ENCODE data around the gene PTPRK. TPM values are rescaled to one million over a fixed set of nuclear protein-coding genes. Genes with fewer than 3 reads are reported as not detected.
"Not testable (repeated sequence)": the region's sequence is repeated elsewhere in the genome, so short reads cannot be mapped to it uniquely, and the experiment has no call there.

Gene PTPRK
- total RNA-seq, 1 donor from 2014 or later: 42.8 TPM

GRCh38 chr6:128491610-128492206, 28.7 kb downstream of the PTPRK start:
- peak; percentile 79 for DNase-seq (ENCODE audit: low read depth)

GRCh38 chr6:128491100-128491581, 29.3 kb downstream of the PTPRK start:
- peak; percentile 35 for DNase-seq (ENCODE audit: low read depth)

GRCh38 chr6:128487746-128488145, 32.7 kb downstream of the PTPRK start:
- peak; percentile 26 for DNase-seq (ENCODE audit: low read depth)

GRCh38 chr6:128487055-128487454, 33.3 kb downstream of the PTPRK start:
- DNase-seq (ENCODE audit: low read depth): no peak

GRCh38 chr6:128486580-128486979, 33.8 kb downstream of the PTPRK start:
- DNase-seq (ENCODE audit: low read depth): not testable (repeated sequence)

- DNase-seq (ENCODE audit: low read depth): no peak
These were observed 36.8 kb downstream of the PTPRK start for GRCh38 chr6:128483472-128484135.

GRCh38 chr6:128482642-128483041, 37.8 kb downstream of the PTPRK start:
- peak; percentile 42 for DNase-seq (ENCODE audit: low read depth)

GRCh38 chr6:128479991-128480390, 40.4 kb downstream of the PTPRK start:
- no peak for DNase-seq (ENCODE audit: low read depth)

GRCh38 chr6:128479048-128479666, 41.2 kb downstream of the PTPRK start:
- DNase-seq (ENCODE audit: low read depth): no peak

GRCh38 chr6:128478230-128479047, 42.0 kb downstream of the PTPRK start:
- no peak for DNase-seq (ENCODE audit: low read depth)

- no peak for DNase-seq (ENCODE audit: low read depth)
These were observed 45.5 kb downstream of the PTPRK start for GRCh38 chr6:128474933-128475332.

GRCh38 chr6:128474481-128474880, 45.9 kb downstream of the PTPRK start:
- no peak for DNase-seq (ENCODE audit: low read depth)

GRCh38 chr6:128471907-128472306, 48.5 kb downstream of the PTPRK start:
- DNase-seq (ENCODE audit: low read depth): no peak

GRCh38 chr6:128465368-128466343, 54.7 kb downstream of the PTPRK start:
- DNase-seq (ENCODE audit: low read depth): no peak

GRCh38 chr6:128464790-128465189, 55.6 kb downstream of the PTPRK start:
- DNase-seq (ENCODE audit: low read depth): no peak

- DNase-seq (ENCODE audit: low read depth): peak; percentile 10
These were observed 56.5 kb downstream of the PTPRK start for GRCh38 chr6:128463942-128464341.

GRCh38 chr6:128461501-128461900, 58.9 kb downstream of the PTPRK start:
- DNase-seq (ENCODE audit: low read depth): no peak

- DNase-seq (ENCODE audit: low read depth): no peak
These were observed 63.7 kb downstream of the PTPRK start for GRCh38 chr6:128456510-128457230.

GRCh38 chr6:128455959-128456358, 64.4 kb downstream of the PTPRK start:
- DNase-seq (ENCODE audit: low read depth): no peak

- DNase-seq (ENCODE audit: low read depth): no peak
These were observed 67.7 kb downstream of the PTPRK start for GRCh38 chr6:128452713-128453112.

Data from myocyte (in vitro differentiated cells).